Nephron (organoid): ENCODE measurements around the gene MRPL40.

Source experiments
- H3K27ac Mint-ChIP-seq, 3 experiments: 2 replicates each; pipeline ENCODE4 v1.8.0; 2020; ENCODE audit warnings: mixed read lengths in 3 of 3, mild to moderate bottlenecking in 2 of 3, moderate library complexity in 1 of 3
- H3K27me3 Mint-ChIP-seq: 2 replicates; pipeline ENCODE4 v1.8.0; 2021; ENCODE audit warnings: low read depth, mild to moderate bottlenecking, moderate library complexity, mixed read lengths
- H3K36me3 Mint-ChIP-seq: 2 replicates; pipeline ENCODE4 v1.8.0; 2020; ENCODE audit warnings: low read depth, mixed read lengths
- H3K4me1 Mint-ChIP-seq: 2 replicates; pipeline ENCODE4 v1.8.0; 2020; ENCODE audit warnings: mixed read lengths
- H3K4me3 Mint-ChIP-seq, 3 experiments: 2 replicates each; pipeline ENCODE4 v1.8.0; 2020; ENCODE audit warnings: mild to moderate bottlenecking in 3 of 3, mixed read lengths in 3 of 3, moderate library complexity in 2 of 3
- H3K9me3 Mint-ChIP-seq: 2 replicates; pipeline ENCODE4 v1.8.0; 2020; ENCODE audit warnings: mixed read lengths
- TF ChIP-seq, protein P1 (sequence below), 3 experiments: fragments of 200-600 bp; sonication (generic); IDR thresholded peaks; one replicate each; pipeline ENCODE4 v1.5.0; 2021; ENCODE audit warnings: antibody characterized with exemption in 3 of 3; ENCODE audit not compliant: unreplicated experiment in 3 of 3

Gene MRPL40

DNA sequence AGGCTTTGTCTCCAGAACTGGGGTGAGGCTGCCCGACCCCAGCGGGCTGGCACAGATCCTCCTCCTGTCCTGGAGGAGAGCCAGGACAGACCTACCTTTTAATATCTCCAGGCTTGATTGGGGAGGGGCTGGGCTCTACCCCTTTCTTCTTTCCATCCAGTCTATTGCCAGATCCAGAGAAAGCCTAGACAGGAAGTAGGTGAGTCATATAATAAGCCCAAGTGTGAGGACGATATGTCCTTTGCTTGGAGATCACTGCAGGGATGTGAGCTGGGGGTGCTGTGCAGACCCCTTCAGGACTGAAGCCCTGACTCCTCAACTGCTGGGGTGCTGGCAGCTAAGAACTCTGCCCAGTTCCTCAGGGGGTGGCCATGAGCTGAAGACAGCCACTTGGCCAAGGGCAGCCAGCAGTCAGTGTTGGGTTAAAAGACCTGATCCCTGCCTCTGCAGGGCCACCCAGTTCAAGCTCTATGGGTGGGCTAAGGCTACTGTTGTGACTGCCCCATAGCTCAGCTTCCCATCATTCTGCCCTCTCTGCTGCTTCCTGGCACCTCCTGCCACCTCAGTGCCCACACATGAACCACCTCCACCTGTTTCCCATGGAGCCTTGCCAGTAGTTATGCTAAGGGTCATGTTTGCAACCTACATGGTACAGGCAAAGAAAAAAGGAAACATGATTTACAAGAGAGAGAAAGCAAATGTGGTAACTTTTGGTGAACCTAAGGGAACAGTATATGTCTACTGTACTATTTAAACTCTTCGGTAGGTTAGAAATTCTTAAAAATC lies 23.4 kb downstream of the MRPL40 start:
- Mint-ChIP-seq H3K9me3 (no peaks in the 10 kb centered on the region), H3K36me3 (peaks cover 54% of the 10 kb centered on the region), H3K27ac (no peak overlapping the region), H3K4me3 (no peak overlapping the region), H3K4me1 (no peaks in the 10 kb centered on the region), H3K27me3 (no peaks in the 10 kb centered on the region)
- TF ChIP-seq, protein P1, sequence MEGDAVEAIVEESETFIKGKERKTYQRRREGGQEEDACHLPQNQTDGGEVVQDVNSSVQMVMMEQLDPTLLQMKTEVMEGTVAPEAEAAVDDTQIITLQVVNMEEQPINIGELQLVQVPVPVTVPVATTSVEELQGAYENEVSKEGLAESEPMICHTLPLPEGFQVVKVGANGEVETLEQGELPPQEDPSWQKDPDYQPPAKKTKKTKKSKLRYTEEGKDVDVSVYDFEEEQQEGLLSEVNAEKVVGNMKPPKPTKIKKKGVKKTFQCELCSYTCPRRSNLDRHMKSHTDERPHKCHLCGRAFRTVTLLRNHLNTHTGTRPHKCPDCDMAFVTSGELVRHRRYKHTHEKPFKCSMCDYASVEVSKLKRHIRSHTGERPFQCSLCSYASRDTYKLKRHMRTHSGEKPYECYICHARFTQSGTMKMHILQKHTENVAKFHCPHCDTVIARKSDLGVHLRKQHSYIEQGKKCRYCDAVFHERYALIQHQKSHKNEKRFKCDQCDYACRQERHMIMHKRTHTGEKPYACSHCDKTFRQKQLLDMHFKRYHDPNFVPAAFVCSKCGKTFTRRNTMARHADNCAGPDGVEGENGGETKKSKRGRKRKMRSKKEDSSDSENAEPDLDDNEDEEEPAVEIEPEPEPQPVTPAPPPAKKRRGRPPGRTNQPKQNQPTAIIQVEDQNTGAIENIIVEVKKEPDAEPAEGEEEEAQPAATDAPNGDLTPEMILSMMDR (IDR thresholded peaks at IDR 0.05; ENCODE audit: unreplicated experiment in 3 of 3), result no peak

DNA sequence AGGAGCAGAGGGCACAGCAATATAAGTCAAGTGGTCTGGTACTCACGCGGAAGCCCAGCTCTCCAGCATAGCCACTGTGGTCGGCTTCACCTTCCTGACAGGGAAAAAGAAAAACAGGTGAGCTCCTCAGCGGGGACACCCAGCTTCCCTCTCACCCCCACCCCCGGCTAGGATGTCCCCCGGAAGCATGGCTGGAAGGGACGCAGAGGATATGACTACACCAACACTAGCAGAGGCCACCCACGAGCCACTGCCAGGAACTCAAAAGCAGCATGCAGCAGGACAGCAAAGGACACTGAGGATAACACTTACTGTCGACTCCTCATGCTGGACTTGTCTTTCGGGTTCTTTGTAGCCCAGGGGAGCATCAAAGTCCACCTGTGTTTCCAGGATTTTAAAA lies 24.2 kb downstream of the MRPL40 start:
- peaks cover 53% of the 10 kb centered on the region for H3K36me3 Mint-ChIP-seq
- no peaks in the 10 kb centered on the region for H3K27me3 Mint-ChIP-seq
- H3K27ac Mint-ChIP-seq, result no peak overlapping the region
- H3K9me3 Mint-ChIP-seq, result no peaks in the 10 kb centered on the region
- no peaks in the 10 kb centered on the region for H3K4me1 Mint-ChIP-seq
- H3K4me3 Mint-ChIP-seq, result no peak overlapping the region
- TF ChIP-seq, protein P1 (IDR thresholded peaks at IDR 0.05; ENCODE audit: unreplicated experiment in 3 of 3), result no peak

DNA sequence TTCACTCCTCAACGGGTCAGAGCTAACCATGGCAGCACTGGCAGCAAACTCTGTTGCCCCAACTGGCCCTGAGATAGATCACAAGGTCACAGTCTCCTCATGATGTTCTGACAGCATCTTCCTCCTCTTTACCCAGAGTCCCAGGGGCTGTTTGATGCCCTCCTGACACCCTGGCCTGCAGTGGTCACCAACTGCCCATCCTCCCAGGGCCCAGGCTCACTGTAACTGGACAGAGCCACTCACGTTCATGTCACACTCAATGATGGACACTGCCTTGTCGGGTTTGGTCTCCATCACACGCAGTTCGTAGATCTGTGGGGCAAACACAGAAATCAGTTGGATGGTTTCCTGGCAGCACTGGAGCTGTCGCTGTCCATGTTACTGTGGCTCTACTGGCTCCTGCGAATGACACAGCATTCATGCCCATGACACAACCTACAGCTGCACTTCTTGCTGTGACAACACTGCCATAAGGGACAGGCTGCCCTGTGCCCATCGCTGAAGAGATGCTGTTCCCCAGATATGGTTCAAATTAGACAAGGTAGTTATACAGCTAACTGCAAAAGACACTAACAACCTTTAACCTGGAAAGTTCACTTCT lies 25.6 kb downstream of the MRPL40 start:
- Mint-ChIP-seq H3K4me1 (no peaks in the 10 kb centered on the region), H3K27ac (no peak overlapping the region), H3K9me3 (no peaks in the 10 kb centered on the region), H3K36me3 (peaks cover 45% of the 10 kb centered on the region), H3K4me3 (no peak overlapping the region), H3K27me3 (no peaks in the 10 kb centered on the region)
- TF ChIP-seq, protein P1 (IDR thresholded peaks at IDR 0.05; ENCODE audit: unreplicated experiment in 3 of 3), result no peak

DNA sequence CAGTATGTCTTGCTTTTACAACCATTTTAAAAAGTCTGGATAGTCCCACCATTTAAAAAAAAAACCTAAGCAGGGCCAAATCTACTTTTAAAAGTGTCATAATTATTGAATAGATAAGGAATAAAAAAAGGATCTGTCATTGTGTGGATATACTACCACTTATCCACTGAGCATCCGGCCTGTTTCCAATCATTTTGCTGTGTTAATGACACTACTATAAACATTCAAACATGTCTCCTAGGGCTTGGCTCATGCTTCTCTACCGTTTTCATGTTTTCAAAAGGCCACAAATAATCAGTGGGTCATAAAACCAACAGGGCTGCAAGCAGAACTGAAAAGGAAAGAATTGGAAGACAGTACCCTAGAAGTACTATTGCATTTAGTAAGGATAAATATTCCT lies 27.7 kb downstream of the MRPL40 start:
- no peak overlapping the region for H3K27ac Mint-ChIP-seq

DNA sequence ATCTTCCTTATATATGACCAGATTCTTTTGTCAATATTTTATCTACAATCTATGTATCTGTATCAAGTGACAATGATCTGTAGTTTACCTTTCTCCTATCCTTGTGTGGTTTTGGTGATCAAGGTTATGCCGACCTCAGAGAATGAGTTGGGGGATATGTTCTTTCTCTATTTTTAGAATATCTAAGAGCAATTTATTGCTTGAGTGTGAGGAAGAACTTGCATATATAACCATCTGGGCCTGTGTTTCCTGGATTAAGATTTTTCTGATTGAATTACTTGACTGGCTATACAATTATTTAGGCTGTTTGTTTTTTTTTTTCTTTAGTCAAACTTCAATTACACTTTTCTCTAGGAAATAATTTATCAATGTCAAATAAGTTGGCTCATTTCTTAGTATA lies 29.2 kb downstream of the MRPL40 start:
- TF ChIP-seq, protein P1 (IDR thresholded peaks at IDR 0.05; ENCODE audit: unreplicated experiment in 3 of 3), result no peak
- Mint-ChIP-seq H3K27ac (no peak overlapping the region), H3K36me3 (peaks cover 38% of the 10 kb centered on the region), H3K4me3 (no peak overlapping the region), H3K4me1 (no peaks in the 10 kb centered on the region), H3K9me3 (no peaks in the 10 kb centered on the region), H3K27me3 (no peaks in the 10 kb centered on the region)

More for the DNA sequence above, 27.7 kb downstream of the MRPL40 start:
- no peak overlapping the region for H3K4me3 Mint-ChIP-seq
- no peaks in the 10 kb centered on the region for H3K9me3 Mint-ChIP-seq
- TF ChIP-seq, protein P1 (IDR thresholded peaks at IDR 0.05; ENCODE audit: unreplicated experiment in 3 of 3), result no peak
- no peaks in the 10 kb centered on the region for H3K4me1 Mint-ChIP-seq
- H3K27me3 Mint-ChIP-seq, result no peaks in the 10 kb centered on the region
- H3K36me3 Mint-ChIP-seq, result peaks cover 40% of the 10 kb centered on the region

DNA sequence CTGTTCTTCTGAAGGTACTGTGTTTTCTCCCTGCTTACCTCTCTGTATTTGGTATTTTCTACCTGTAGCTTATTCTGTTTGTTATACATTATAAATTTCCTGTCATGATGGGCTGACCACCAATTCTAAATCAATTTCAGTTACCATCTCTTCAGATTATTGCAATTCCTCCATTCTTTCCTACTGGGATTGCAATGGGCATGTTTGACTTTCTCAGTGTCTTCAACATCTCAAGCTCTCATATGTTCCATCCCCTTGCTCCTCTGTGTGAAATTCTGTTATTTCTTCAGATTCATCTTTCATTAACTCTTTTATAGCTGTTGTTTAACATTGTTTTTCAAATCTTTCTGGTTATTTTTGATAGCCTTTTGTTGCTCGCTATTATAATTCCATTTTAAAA lies 30.7 kb downstream of the MRPL40 start:
- no peaks in the 10 kb centered on the region for H3K4me1 Mint-ChIP-seq

More for the DNA sequence above, 30.7 kb downstream of the MRPL40 start:
- TF ChIP-seq, protein P1 (IDR thresholded peaks at IDR 0.05; ENCODE audit: unreplicated experiment in 3 of 3), result no peak
- no peaks in the 10 kb centered on the region for H3K9me3 Mint-ChIP-seq
- peaks cover 40% of the 10 kb centered on the region for H3K36me3 Mint-ChIP-seq
- H3K27me3 Mint-ChIP-seq, result no peaks in the 10 kb centered on the region
- no peak overlapping the region for H3K4me3 Mint-ChIP-seq
- H3K27ac Mint-ChIP-seq, result no peak overlapping the region
